ENCODE data around the gene ARFGAP3.

GRCh38 chr22:42816336-42816735, 40.7 kb downstream of the ARFGAP3 start:
- no peak for TF ChIP-seq CTCF (IDR thresholded peaks at IDR 0.05)
- no peak for TF ChIP-seq POLR2AphosphoS5 (IDR thresholded peaks at IDR 0.05; ENCODE audit: low read depth, low read length)
- no peak for TF ChIP-seq SIN3A (IDR thresholded peaks at IDR 0.05; ENCODE audit: borderline replicate concordance, insufficient read depth, low read depth, low read length)
- no peak for TF ChIP-seq TCF7L2 (IDR thresholded peaks at IDR 0.05; ENCODE audit: low read depth, low read length)
